T-helper 2 cell (primary cell): ENCODE results near the gene PRSS1.
"Not testable (repeated sequence)": the region's sequence is repeated elsewhere in the genome, so short reads cannot be mapped to it uniquely, and the experiment has no call there.

Experiments
- DNase-seq, 5 experiments: peaks; one replicate each; pipeline versions ENCODE4 v3.0.0 to v3.0.0-alpha.2; 2012 to 2022

The PRSS1 gene

DNA sequence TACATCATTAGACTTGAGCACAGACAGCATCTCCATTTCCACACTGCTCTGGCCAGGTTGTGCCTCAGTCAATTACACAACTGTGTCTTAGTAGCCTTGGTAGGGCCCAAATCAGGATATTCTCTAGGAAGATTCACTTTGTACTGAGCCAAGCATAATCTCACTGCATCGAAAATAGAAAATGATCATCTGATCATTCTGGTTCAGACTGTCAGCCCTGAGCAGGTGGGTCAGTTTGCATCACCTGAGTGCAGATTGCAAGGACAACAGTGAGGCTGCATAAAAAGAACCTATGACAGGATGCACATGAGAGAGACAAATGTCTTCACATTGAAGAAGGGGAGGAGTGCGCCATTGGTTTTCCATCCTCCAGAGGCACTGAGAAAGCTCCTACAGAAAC lies 862 bp upstream of the PRSS1 start:
- not testable (repeated sequence) for DNase-seq

DNA sequence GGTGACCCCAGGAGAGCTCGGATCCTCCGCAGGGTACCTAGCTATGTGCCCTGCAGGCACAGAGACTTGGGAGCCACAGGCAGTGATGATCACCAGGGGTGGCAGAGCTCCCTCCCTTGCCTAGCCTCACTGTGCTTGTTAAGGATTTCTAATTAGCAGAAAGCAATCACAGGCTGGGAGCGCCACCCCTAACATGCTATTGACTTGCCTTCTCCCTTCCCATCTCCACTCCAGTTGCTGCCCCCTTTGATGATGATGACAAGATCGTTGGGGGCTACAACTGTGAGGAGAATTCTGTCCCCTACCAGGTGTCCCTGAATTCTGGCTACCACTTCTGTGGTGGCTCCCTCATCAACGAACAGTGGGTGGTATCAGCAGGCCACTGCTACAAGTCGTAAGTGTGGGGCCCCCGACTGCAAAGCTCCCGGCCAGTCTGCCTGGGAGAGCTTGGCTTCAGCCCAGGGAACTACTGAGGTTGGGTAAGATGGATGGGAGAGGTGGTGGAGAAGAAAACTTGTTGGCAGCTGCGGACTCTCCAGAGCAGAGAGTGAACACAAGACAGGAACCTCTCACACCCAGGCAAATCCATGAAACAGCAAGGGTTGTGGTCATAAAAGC lies 1.2 kb downstream of the PRSS1 start:
- DNase-seq = no peak

DNA sequence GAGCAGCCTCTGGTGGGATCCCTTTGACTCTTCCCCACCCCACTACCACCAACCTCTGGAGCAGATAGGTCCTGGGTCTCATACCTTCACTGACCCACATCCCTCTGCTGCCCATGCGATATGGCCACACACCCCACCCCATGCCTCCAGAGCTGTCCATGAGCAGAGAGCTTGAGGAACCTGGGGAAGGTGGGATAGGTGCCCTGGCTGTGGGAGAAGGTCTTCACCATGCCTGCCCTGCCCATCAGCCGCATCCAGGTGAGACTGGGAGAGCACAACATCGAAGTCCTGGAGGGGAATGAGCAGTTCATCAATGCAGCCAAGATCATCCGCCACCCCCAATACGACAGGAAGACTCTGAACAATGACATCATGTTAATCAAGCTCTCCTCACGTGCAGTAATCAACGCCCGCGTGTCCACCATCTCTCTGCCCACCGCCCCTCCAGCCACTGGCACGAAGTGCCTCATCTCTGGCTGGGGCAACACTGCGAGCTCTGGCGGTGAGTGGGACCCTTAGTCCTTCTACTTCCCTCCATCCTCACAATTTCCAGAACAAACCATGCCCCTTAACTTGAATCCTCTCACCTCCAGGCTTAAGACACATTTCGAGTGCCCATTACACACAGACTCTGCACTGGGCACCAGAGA lies 2.4 kb downstream of the PRSS1 start:
- DNase-seq = not testable (repeated sequence)

DNA sequence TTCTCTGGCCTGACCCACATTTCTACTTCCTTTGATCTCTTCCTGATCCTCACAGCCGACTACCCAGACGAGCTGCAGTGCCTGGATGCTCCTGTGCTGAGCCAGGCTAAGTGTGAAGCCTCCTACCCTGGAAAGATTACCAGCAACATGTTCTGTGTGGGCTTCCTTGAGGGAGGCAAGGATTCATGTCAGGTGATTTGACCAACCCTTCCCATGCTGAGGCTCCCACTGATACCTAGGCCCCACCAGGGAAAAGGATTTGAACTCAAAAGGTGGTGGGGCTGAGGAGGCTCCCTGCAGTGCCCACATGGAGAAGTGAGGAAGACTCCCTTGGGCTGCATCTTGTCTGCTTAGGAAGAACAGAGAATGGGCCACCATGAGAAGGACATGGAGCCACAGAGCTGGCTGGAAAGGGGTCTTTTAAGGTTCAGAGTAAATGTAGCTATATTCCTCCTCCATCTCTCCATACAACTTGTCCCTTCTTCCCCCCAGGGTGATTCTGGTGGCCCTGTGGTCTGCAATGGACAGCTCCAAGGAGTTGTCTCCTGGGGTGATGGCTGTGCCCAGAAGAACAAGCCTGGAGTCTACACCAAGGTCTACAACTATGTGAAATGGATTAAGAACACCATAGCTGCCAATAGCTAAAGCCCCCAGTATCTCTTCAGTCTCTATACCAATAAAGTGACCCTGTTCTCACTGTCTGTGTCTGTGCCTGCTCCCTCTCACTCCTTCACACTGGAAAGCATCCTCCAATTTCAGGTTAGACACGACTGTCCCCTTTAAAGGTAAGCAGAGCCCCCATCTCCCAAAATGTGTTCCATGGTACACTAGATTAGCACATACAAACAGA lies 3.3 kb downstream of the PRSS1 start:
- no peak for DNase-seq

DNA sequence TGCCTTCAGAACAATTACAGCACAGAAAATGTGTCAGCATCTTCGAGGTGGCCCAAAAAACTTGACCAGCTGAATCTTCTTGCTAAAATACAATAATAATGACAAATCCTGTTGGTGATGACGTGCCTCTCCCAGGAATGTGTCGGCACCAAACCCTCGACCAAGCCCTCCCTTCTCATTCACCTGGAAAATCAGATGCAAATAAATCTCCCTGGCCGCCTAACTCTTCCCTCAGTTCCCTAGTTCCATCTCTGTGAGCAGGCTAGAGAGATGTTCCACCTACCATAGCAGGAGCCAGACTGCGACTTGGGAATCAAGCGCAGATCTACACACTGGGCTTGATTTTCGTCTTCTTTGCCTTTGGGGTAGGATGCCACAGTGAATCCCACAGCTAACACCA lies 4.1 kb downstream of the PRSS1 start:
- DNase-seq = no peak

DNA sequence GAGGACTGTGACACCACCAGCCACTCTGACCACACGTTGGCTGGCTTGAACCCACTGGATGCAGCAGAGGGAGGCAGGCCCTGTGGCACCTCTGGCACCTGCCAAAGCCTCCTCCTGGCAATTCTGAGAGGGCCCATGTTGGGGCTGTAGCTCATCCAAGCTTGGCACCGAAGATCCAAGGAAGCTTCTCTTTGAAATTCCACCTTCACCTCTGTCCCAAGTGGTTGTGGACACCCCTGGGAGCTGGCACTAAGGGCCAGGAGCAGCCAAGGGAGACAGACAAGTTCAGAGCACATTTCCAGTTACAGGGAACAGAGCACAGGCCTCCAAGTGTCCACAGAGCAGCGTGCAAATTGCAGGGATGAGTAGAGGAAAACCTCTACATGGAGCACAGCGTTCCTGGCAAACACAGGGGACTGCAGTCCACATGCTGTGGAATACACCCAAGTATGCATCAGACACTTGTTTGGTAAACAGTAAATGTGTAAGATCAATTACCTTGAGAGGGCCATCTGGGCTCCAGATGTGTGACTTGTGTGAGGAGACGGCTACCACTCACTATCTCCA lies 4.7 kb downstream of the PRSS1 start:
- DNase-seq = not testable (repeated sequence)

DNA sequence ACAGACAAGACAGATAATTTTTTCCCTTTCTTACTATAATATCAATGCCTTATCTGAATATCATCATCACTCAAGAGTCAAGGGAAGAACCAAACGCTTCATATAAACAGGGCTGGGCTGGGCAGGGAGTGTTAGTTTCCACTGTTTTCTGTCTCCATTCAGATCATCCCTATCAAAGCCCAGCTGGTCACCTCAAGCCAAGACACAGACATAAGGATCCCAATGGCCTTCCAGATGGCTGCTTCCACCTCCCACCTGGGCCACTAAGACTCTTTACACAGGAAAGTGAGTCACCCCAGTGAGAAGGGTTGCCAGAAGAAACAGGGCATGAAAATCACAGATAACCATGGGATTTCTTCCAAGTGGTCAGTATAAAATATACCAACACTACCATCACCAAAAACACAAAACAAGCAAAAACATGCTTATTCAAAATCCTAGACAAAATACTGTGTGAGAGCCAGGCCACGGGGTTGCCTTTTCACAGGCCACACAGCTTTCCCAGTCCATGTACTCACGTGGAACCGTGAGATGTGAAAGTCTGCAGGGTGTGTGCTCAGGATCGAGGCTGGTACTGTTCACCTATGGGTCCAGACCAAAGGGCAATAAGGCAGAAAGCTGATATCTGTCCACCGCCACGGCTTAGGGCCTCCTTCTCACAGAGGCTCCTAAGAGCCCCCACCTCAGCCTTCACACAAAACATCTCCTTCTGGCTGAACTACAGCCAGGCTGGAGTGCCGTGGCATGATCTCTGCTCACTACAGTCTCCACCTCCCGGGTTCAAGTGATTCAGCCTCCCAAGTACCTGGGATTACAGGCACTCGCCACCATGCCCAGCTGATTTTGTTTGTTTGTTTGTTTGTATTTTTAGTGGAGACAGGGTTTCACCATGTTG lies 5.7 kb downstream of the PRSS1 start:
- no peak for DNase-seq

DNA sequence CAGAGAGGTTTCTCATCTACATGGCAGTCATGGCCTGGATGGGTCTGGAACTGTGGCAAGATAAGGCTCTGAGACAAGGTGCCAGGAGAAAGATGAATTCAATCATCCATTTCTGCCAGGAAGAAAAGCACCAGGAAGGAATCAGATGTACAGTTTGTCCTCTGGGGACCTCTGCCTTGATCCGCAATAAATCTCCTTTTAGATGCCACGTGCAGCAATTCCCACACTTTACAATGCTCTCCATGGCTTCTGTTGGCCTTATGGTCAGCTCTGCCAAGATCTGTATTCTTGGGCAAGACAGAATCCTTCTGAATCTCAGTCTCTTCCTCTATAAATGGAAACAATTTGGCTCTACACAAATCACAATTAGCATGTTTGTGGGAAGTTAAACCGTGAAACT lies 9.0 kb downstream of the PRSS1 start:
- DNase-seq = not testable (repeated sequence)

DNA sequence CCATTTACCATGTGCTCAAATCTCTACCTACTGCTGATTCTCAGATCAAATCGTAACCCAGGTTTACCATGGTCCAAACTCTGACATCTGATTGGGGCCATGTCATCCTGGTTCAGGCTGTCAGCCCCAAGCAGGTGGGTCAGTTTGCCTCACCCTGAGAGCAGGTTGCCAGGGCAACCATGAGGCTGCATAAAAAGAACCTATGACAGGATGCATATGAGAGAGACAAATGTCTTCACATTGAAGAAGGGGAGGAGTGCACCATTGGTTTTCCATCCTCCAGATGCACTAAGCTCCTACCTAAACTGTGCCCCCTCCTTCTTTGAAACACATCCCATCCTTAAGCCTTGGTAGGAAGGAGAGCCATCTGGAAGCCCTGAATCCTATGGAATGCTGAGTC lies 10.2 kb downstream of the PRSS1 start:
- no peak for DNase-seq

DNA sequence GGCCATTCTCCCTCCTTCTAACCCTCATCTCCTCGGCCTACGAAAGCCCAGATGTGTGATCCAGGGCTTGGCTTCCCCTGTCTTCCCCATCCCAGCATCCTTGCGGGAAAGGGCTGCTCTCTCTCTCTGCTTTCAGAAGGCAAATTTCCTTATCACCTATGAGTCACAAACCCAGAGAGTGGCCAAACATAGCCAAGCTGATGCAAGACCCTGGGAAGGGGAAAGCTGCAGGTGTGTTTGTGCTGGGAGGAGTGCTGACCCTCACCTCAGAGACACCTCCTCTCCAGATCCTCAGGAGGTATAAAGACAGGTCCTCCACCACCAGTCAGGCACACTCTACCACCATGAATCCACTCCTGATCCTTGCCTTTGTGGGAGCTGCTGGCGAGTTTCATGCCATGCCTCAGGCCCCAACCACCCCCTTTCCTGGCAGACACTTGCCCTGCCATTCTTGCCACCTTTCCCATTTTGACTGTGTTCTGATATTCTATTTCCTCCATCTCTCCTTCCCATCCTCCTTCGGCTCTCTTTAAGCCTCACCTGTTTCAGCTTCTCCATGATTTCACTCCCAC lies 10.9 kb downstream of the PRSS1 start:
- no peak for DNase-seq

DNA sequence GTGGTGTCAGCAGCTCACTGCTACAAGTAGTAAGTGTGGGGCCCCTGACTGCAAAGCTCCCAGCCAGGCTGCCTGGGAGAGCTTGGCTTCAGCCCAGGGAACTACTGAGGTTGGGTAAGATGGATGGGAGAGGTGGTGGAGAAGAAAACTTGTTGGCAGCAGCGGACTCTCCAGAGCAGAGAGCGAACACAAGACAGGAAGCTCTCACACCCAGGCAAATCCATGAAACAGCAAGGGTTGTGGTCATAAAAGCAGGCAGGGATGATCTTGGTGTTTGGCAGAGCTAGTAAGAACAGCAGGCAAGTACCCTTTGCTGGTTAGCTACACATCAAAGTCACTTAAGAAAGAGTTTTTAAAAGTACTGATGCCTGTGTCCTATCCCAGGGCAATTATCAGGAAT lies 12.3 kb downstream of the PRSS1 start:
- DNase-seq = not testable (repeated sequence)

DNA sequence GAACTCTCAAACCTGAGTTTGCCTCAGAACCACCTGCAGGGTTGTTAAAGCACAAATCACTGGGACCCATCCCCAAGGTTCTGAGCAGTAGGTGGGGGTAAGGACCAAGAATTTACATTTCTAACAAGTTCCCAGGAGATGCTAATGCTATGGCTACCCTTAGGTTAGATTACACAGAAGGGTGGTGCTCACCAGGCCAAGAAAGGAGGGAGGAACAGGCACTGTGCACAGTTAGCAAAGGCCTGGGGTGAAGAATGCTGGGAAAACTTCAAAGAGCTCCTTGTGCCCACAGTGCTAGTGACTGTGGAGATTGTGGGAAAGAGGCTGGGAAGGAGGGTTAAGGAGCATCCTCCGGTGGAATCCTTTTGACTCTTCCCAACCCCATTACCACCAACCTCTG lies 12.8 kb downstream of the PRSS1 start:
- no peak for DNase-seq

DNA sequence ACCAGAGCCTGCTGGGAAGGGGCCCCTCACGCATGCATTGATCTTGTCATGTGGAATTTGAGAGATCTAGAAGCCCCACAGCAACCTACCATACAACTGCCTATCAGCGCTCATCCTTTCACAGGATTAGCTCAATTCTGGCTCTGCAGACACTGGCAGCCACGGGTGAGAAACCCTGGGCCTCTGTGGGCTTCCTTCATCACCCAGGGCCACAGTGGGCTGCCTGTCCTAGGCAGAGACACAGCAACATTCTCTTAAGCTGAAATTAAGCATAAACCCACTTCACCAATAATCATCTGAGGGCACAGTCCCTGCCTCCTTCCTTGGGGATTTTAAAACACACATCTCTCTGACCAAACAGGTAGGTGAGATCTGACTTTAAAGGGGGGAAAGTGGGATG lies 18.2 kb downstream of the PRSS1 start:
- no peak for DNase-seq

DNA sequence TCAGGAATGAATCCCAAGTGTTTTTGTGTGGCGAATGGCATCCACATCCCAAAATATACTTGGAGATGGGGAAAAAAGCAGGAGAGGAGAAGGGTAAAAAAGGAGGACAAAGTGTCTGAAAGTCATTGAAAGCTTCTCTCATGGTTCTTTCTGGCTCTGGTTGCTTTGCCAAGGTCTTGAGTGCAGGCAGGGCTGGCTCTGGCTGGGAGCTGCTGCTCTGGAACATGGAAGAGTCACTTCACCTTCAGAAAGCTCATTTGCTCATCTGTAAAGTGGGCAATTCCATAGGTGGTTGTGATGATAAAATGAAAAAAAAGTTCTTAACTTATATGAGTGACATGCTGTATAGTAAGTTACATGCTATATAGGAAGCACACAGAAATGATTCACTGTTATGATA lies 18.6 kb downstream of the PRSS1 start:
- DNase-seq = no peak

DNA sequence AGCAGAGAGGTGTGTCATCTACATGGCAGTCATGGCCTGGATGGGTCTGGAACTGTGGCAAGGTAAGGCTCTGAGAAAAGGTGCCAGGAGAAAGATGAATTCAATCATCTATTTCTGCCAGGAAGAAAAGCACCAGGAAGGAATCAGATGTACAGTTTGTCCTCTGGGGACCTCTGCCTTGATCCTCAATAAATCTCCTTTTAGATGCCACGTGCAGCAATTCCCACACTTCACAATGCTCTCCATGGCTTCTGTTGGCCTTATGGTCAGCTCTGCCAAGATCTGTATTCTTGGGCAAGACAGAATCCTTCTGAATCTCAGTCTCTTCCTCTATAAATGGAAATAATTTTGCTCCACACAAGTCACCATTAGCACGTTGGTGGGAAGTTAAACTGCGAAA lies 19.6 kb downstream of the PRSS1 start:
- DNase-seq = not testable (repeated sequence)

DNA sequence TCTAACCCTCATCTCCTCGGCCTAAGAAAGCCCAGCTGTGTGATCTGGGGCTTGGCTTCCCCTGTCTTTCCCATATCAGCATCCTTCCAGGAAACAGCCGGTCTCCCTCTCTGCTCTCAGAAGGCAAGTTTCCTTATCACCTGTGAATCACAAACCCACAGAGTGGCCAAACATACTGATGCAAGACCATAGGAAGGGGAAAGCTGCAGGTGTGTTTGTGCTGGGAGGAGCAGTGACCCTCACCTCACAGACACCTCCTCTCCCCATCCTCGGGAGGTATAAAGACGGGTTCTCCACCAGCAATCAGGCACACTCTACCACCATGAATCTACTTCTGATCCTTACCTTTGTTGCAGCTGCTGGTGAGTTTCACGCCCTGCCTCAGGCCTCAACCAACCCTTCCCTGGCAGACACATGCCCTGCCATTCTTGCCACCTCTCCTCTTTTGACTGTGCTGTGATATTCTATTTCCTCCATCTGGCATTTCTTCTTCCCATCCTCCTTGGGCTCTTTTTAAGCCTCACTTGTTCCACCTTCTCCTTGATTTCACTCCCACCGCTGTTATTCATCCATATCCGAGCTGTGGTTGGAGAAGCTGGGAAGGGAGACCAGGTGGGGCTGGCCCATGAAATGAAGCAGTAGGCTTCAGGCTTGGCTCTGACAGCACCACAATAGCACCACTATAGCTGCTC lies 21.5 kb downstream of the PRSS1 start, which contains the start of gene PRSS2:
Gene PRSS2 (plus strand): TSS at position 310 of the 692 bp plus-strand sequence. CDS start 13 bp downstream, at position 323.
- no peak for DNase-seq

DNA sequence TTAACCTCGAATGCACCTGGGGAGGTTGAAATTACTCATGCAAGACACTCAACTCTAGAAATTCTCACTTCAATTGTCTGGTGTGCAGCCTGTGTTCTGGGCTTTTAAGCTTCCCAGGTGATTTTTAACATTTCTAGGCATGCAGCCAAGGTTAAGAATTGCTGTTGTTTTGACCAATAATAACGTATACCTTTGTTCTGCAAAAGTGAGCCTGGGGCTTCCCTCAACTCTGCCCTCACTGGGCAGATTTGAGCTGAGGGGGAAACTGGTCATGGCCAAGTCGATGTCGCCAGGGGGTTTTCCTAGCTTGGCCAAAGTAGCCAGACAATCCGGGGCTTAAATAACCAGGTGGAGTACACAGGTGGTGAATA lies 22.1 kb downstream of the PRSS1 start:
- DNase-seq = peak in 1 of 5 experiments; percentile 55

DNA sequence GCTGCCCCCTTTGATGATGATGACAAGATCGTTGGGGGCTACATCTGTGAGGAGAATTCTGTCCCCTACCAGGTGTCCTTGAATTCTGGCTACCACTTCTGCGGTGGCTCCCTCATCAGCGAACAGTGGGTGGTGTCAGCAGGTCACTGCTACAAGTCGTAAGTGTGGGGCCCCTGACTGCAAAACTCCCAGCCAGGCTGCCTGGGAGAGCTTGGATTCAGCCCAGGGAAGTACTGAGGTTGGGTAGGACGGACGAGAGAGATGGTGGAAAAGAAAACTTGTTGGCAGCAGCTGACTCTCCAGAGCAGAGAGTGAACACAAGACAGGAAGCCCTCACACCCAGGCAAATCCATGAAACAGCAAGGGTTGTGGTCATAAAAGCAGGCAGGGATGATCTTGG lies 22.8 kb downstream of the PRSS1 start:
- DNase-seq = no peak

DNA sequence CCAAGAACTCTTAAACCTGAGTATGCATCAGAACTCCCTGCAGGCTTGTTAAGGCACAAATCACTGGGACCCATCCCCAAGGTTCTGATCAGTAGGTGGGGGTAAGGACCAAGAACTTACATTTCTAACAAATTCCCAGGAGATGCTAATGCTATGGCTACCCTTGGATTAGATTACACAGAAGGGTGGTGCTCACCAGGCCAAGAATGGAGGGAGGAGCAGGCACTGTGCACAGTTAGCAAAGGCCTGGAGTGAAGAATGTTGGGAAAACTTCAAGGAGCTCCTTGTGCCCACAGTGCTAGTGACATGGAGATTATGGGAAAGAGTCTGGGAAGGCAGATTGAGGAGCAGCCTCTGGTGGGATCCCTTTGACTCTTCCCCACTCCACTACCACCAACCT lies 23.4 kb downstream of the PRSS1 start:
- no peak for DNase-seq

DNA sequence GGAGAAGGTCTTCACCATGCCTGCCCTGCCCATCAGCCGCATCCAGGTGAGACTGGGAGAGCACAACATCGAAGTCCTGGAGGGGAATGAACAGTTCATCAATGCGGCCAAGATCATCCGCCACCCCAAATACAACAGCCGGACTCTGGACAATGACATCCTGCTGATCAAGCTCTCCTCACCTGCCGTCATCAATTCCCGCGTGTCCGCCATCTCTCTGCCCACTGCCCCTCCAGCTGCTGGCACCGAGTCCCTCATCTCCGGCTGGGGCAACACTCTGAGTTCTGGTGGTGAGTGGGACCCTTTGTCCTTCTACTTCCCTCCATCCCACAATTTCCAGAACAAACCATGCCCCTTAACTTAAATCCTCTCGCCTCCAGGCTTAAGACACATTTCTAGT lies 24.0 kb downstream of the PRSS1 start:
- no peak for DNase-seq
